GM13976 (cell line): Measurements from ENCODE around the gene SPDYE2B.
"Not testable (repeated sequence)": the region's sequence is repeated elsewhere in the genome, so short reads cannot be mapped to it uniquely, and the experiment has no call there.

Experiments used
- DNase-seq: peaks from one replicate; pipeline ENCODE4 v3.0.0; 2012; ENCODE audit warnings: low spot score
- in situ Hi-C: fragments of 300-500 bp; cut with MboI; formaldehyde crosslinking; loops from one replicate; pipeline ENCODE4 v1.12.0; 2022; ENCODE audit warnings: low sequenced_read_pairs, mixed read lengths, inconsistent platforms; ENCODE audit not compliant: unreplicated experiment

The SPDYE2B gene

DNA sequence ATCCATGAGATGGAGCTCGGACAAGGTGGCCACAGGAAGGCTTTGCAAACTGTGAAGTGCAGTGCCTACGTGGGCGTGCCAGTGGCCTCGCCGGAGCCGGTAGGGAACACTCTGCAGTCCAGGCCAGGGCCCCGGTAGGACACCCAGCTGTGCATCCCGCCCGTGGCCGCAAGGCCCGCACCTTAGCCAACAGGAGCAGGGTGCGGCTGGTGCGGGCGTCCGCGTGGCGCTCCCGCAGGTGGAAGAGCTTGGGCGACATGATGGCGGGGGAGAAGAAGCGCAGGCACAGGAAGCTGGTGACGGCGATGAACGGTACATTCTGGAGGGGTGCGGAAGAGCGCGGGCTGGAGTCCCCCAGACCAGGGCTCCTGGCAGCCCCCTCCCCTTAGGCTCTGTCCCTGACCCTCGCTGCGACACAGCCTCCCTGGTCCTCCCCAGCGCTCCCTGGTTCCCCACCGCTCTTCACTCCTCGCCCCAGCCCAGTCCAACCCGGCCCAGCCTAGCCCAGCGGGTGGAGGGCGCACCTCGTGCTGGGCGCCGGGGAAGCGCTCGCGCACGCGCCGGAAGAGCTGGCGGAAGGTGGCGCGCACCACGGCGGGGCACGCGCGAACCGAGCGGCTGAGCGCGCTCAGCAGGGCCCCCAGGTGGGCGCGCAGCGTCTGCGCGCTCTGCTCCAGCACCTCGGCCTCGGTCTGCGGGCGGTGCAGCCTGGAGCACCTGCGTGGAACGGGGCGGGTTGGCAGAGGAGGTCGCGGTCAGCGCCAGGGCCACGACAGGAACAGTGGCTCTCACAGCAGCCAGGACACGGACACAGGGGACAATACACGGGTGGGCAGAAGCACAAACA is 39.5 kb downstream of the SPDYE2B start:
- DNase-seq, in situ Hi-C loops: not testable (repeated sequence)

DNA sequence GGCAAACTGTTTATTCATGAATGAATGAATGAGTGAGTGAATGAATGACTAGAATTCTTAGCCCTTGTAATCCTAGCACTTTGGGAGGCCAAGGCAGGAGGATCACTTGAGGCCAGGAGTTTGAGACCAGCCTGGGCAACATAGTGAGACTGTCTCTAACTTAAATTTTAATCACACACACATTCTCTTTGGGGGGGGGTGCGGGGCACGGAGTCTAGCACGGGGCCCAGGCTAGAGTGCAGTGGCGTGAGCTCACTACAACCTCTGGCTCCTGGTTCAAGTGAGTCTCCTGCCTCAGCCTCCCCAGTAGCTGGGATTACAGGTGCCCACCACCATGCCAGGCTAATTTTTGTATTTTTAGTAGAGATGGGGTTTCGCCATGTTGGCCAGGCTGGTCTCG is 40.5 kb downstream of the SPDYE2B start:
- DNase-seq, in situ Hi-C loops: not testable (repeated sequence)

DNA sequence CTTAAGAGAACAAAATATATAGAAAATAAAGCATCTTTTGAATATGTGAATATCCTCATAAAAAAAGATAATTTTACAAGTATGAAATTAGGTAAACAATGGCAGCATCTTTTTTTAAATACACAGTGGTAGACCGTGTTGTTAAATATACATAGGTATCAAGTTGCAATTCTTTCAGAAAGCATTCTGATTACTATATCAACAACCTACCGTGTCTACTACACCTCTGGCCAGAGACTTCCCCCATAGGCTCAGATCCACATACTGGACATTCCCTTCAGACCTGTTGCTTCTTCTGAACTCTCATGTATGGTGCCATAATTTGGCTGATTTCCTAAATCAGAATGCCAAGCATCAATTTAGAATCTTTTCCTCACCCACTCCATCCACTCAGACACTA is 43.9 kb downstream of the SPDYE2B start:
- DNase-seq, in situ Hi-C loops: not testable (repeated sequence)

DNA sequence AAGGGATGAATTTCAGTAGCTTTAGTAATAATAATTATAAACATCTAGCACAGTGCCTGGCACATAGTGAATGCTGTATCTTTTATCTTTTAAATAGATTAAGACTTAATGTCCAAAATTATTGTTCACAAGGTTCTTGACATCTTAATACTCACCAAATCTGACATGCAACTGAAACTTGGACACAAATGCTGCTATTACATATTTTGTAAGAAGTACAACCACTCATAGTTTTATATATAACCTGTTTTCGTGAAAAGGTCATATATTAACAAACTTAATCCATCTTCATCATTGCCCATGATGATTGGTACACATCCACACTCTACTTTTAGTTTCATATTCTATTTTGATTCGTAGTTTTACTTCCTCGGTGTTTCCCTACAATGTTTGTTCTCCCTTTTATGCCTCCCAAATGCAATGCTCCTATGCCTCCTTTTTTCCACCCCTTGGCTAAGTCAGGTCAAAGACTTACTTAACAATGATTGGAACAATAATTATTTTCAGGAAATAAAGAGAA is 45.0 kb downstream of the SPDYE2B start:
- in situ Hi-C loops, DNase-seq: not testable (repeated sequence)

DNA sequence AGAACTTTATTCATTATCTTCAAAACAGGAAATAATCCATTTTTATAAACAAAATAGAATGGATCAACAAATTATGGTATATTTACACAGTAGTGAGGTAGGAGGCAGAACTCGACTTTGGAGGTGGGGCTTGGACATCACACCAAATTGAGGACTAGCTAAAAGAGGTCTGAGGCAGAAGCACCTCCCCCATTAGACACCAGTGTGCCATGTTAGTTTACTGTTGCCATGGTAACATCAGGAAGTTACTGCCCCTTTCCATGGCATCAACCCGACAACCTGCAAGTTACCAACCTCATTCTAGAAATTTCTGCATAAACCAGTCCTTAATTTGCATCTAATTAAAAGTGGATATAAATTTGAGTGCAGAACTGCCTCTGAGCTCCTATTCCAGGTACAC is 45.9 kb downstream of the SPDYE2B start:
- DNase-seq, in situ Hi-C loops: not testable (repeated sequence)

DNA sequence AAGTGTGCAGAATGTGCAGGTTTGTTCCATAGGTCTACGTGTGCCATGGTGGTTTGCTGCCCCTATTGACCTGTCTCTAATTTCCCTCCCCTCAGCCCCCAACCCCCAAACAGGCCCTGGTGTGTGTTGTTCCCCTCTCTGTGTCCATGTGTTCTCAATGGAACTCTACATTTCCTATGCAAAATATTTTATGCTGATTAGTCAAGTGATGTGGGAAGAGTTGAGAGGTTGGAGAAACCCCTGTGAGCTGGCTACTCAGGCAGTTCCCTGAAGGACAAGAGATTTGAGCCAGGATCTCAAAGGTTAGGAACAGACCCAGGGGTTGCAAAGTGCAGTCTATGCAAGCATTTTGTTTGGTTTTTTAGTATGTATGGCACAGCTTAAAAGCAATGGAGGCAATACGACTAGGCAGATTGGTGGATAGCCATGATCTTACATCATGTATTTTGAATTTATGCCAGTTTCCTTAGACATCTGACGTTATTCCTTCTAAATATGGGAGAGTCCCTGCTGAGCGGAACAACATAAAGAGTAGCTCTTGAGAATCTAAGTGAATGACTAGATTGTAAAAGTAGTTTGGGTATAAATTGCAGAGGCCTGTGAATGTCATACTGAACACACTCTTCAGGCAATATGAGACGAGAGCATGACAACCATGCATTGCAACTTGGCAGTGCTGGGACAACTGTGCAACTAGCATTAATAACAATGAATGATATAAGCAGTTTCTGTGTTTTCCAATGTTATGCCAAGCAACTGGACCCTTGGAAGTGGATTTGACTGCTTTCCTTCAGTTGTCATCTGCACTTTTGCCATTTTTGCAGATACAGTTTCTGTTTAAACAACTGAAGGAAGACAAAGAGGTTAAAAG is 47.8 kb downstream of the SPDYE2B start:
- in situ Hi-C loops, DNase-seq: not testable (repeated sequence)

DNA sequence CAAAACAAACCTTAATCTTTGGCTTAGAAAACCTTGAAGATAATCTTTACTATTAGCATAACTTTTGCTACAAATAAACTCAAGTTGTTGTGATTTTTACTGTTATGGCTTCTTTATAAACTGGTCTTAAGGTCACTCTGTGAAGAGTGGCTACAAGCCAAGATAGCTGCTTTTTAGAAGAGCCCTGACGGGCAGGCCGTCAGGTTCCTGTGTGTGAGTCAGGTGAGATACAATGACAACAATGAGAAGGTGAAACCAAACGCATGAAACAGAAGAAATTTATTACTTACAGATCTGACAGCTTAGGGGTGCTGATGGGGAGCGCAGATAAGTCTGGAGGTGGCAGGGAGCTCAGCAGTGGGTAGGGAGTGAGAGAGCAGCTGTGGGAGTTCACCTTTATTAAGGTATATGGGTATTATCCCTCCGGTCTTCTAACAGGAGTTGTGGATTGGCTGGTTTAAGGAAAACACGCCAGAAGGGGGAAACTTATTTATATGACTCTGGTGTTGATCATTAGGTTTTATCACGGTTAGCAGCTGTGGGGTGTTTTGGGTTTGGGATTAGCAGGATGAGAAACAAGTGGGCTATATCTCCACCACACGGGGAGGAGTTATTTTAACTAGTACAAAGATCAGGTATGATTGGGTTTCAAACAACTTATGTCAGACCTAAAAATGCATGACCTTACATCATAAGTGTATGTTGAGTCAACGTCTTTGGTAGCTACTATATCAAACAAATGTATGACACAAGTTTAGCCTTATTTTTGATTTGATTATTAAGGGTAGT is 49.0 kb downstream of the SPDYE2B start:
- in situ Hi-C loops, DNase-seq: not testable (repeated sequence)
